Measurements from ENCODE around the gene LHX4. TPM values are rescaled to one million over a fixed set of nuclear protein-coding genes. Genes with fewer than 3 reads are reported as not detected.

LHX4 gene
- total RNA-seq, 1 donor from 2014 or later: 0.36 TPM

- H3K36me3 ChIP-seq (ENCODE audit: insufficient read depth, low read length): no peaks in the 10 kb centered on the region
- Mint-ChIP-seq H3K4me3 (ENCODE audit: unreplicated experiment) (no peak overlapping the region), H3K9me3 (ENCODE audit: unreplicated experiment) (peaks cover 5% of the 10 kb centered on the region), H3K4me1 (ENCODE audit: low read depth, unreplicated experiment) (peaks cover 4% of the 10 kb centered on the region), H3K27me3 (ENCODE audit: low read depth, unreplicated experiment) (peaks cover 87% of the 10 kb centered on the region), H3K36me3 (ENCODE audit: low read depth, unreplicated experiment) (peaks cover 2% of the 10 kb centered on the region), H3K27ac (ENCODE audit: unreplicated experiment) (no peak overlapping the region)
- no peak overlapping the region for H2AFZ ChIP-seq (ENCODE audit: low read depth, low read length)
- H3K9me3 ChIP-seq (ENCODE audit: insufficient read depth, low read depth, low read length): no peaks in the 10 kb centered on the region
- no peak overlapping the region for H3K4me3 ChIP-seq (ENCODE audit: insufficient read depth, low read depth, low read length)
- peaks cover 96% of the 10 kb centered on the region for H3K27me3 ChIP-seq (ENCODE audit: insufficient read depth, low read length)
- DNase-seq (ENCODE audit: low read depth) (no peak), FAIRE-seq (no peak)
- no peak for TF ChIP-seq EZH2 (IDR thresholded peaks at IDR 0.05; ENCODE audit: insufficient read depth, low read length)
- no peaks in the 10 kb centered on the region for H3K79me2 ChIP-seq (ENCODE audit: insufficient read depth, low read length)
- no peak overlapping the region for H3K27ac ChIP-seq (ENCODE audit: low read depth, low read length)
- H3K4me1 ChIP-seq (ENCODE audit: insufficient read depth, low read length): peaks cover 5% of the 10 kb centered on the region
- no peak overlapping the region for H3K4me2 ChIP-seq (ENCODE audit: low read length)
- H4K20me1 ChIP-seq (ENCODE audit: insufficient read depth, low read length): peaks cover 23% of the 10 kb centered on the region
- H3K9ac ChIP-seq (ENCODE audit: low read length): no peak overlapping the region
Observed at GRCh38 chr1:180237869-180238476, 7.9 kb downstream of the LHX4 start.

- H3K79me2 ChIP-seq (ENCODE audit: insufficient read depth, low read length): no peaks in the 10 kb centered on the region
- Mint-ChIP-seq H3K4me3 (ENCODE audit: unreplicated experiment) (no peak overlapping the region), H3K27me3 (ENCODE audit: low read depth, unreplicated experiment) (peaks cover 82% of the 10 kb centered on the region), H3K9me3 (ENCODE audit: unreplicated experiment) (peaks cover 5% of the 10 kb centered on the region), H3K4me1 (ENCODE audit: low read depth, unreplicated experiment) (peaks cover 4% of the 10 kb centered on the region), H3K36me3 (ENCODE audit: low read depth, unreplicated experiment) (peaks cover 2% of the 10 kb centered on the region), H3K27ac (ENCODE audit: unreplicated experiment) (no peak overlapping the region)
- no peak for TF ChIP-seq EZH2 (IDR thresholded peaks at IDR 0.05; ENCODE audit: insufficient read depth, low read length)
- TF ChIP-seq CTCF (IDR thresholded peaks at IDR 0.05; ENCODE audit: insufficient read depth, low read depth, low read length): no peak
- no peak overlapping the region for H2AFZ ChIP-seq (ENCODE audit: low read depth, low read length)
- peaks cover 89% of the 10 kb centered on the region for H3K27me3 ChIP-seq (ENCODE audit: insufficient read depth, low read length)
- H3K9me3 ChIP-seq (ENCODE audit: insufficient read depth, low read depth, low read length): no peaks in the 10 kb centered on the region
- peaks cover under 1% of the 10 kb centered on the region for H3K4me1 ChIP-seq (ENCODE audit: insufficient read depth, low read length)
- H4K20me1 ChIP-seq (ENCODE audit: insufficient read depth, low read length): peaks cover 19% of the 10 kb centered on the region
- H3K4me2 ChIP-seq (ENCODE audit: low read length): no peak overlapping the region
- no peaks in the 10 kb centered on the region for H3K36me3 ChIP-seq (ENCODE audit: insufficient read depth, low read length)
- no peak overlapping the region for H3K27ac ChIP-seq (ENCODE audit: low read depth, low read length)
- FAIRE-seq: no peak
- no peak overlapping the region for H3K4me3 ChIP-seq (ENCODE audit: insufficient read depth, low read depth, low read length)
- no peak overlapping the region for H3K9ac ChIP-seq (ENCODE audit: low read length)
- no peak for DNase-seq (ENCODE audit: low read depth)
Observed at GRCh38 chr1:180238675-180239074, 8.6 kb downstream of the LHX4 start.

GRCh38 chr1:180239145-180240096, 9.4 kb downstream of the LHX4 start:
- H3K79me2 ChIP-seq (ENCODE audit: insufficient read depth, low read length): no peaks in the 10 kb centered on the region
- H3K4me3 ChIP-seq (ENCODE audit: insufficient read depth, low read depth, low read length): no peak overlapping the region
- no peak overlapping the region for H2AFZ ChIP-seq (ENCODE audit: low read depth, low read length)
- no peaks in the 10 kb centered on the region for H3K4me1 ChIP-seq (ENCODE audit: insufficient read depth, low read length)
- DNase-seq (ENCODE audit: low read depth) (no peak), FAIRE-seq (no peak)
- H3K27me3 Mint-ChIP-seq (ENCODE audit: low read depth, unreplicated experiment): peaks cover 80% of the 10 kb centered on the region
- H3K4me1 Mint-ChIP-seq (ENCODE audit: low read depth, unreplicated experiment): peaks cover 2% of the 10 kb centered on the region
- no peak overlapping the region for H3K27ac Mint-ChIP-seq (ENCODE audit: unreplicated experiment)
- no peak overlapping the region for H3K9ac ChIP-seq (ENCODE audit: low read length)
- peaks cover 15% of the 10 kb centered on the region for H4K20me1 ChIP-seq (ENCODE audit: insufficient read depth, low read length)
- no peaks in the 10 kb centered on the region for H3K36me3 ChIP-seq (ENCODE audit: insufficient read depth, low read length)
- peaks cover 5% of the 10 kb centered on the region for H3K9me3 Mint-ChIP-seq (ENCODE audit: unreplicated experiment)
- H3K4me3 Mint-ChIP-seq (ENCODE audit: unreplicated experiment): no peak overlapping the region
- H3K27me3 ChIP-seq (ENCODE audit: insufficient read depth, low read length): peaks cover 86% of the 10 kb centered on the region
- H3K9me3 ChIP-seq (ENCODE audit: insufficient read depth, low read depth, low read length): no peaks in the 10 kb centered on the region
- no peak overlapping the region for H3K27ac ChIP-seq (ENCODE audit: low read depth, low read length)
- no peak overlapping the region for H3K4me2 ChIP-seq (ENCODE audit: low read length)
- no peak for TF ChIP-seq CTCF (IDR thresholded peaks at IDR 0.05; ENCODE audit: insufficient read depth, low read depth, low read length)
- no peak for TF ChIP-seq EZH2 (IDR thresholded peaks at IDR 0.05; ENCODE audit: insufficient read depth, low read length)
- H3K36me3 Mint-ChIP-seq (ENCODE audit: low read depth, unreplicated experiment): no peaks in the 10 kb centered on the region

Data from astrocyte (in vitro differentiated cells and primary cell).